ENCODE measurements around the gene IPO5.

- no peak for TF ChIP-seq CTCF (conservative IDR thresholded peaks at IDR 0.05)
- no peak for TF ChIP-seq EZH2 (IDR thresholded peaks at IDR 0.05; ENCODE audit: low read depth)
Observed at GRCh38 chr13:98052412-98052811, 98.9 kb downstream of the IPO5 start.
